Esophagus muscularis mucosa (tissue), 4 donors: ENCODE data around the gene HSD17B1.

Source experiments
- CTCF ChIP-seq, 3 experiments: fragments of 200-600 bp in 2 of 3; fragments of 450-650 bp in 1 of 3; sonication (generic) in 2 of 3; IDR thresholded peaks; one replicate each; pipeline ENCODE4 v1.5.1; 2017 to 2019; ENCODE audit warnings: antibody characterized with exemption in 3 of 3, mild to moderate bottlenecking in 2 of 3, moderate library complexity in 1 of 3
- EP300 ChIP-seq: sonication (generic); formaldehyde crosslinking; IDR thresholded peaks from one replicate; pipeline ENCODE4 v1.6.1; 2017; ENCODE audit warnings: antibody characterized with exemption
- POLR2A ChIP-seq: fragments of 450-650 bp; IDR thresholded peaks from one replicate; pipeline ENCODE4 v1.6.1; 2017; ENCODE audit warnings: antibody characterized with exemption, moderate library complexity, mild to moderate bottlenecking, low read depth
- POLR2AphosphoS5 ChIP-seq, 2 donors: sonication (generic); formaldehyde crosslinking; IDR thresholded peaks; one replicate each; pipeline ENCODE4 v1.6.1; 2017; ENCODE audit warnings: antibody characterized with exemption in 2 of 2

DNA sequence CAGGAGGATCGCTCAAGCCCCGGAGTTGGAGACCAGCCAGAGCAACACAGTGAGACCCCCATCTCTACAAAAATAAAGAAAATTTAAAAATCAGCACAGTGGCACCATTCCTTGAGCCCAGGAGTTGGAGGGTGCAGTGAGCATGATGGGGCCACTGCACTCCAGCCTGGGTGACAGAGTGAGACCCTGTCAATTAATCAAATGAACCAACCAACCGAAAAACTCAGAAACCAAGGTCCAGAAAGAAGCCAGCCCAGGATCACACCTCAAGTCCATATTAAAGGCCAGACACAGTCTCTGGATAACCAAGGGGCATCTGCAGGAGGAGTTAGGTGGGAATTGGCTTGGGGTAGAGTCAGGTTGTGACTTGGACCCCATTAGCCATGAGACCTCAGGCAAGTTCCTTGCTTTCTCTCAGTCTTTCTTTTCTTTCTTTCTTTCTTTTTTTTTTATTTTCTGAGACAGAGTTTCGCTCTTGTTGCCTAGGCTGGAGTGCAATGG is 2.4 kb downstream of the HSD17B1 start:
- TF ChIP-seq CTCF (IDR thresholded peaks at IDR 0.05) = no peak
- no peak for TF ChIP-seq POLR2AphosphoS5 (IDR thresholded peaks at IDR 0.05)
- no peak for TF ChIP-seq POLR2A
- TF ChIP-seq EP300 = no peak
